ENCODE data around the gene NFIB.

Gene NFIB

GRCh38 chr9:14051419-14051818 is 262.5 kb downstream of the NFIB start:
- TF ChIP-seq FOXM1 (IDR thresholded peaks at IDR 0.05; ENCODE audit: borderline replicate concordance): no peak
- TF ChIP-seq FOXA1 (IDR thresholded peaks at IDR 0.05): no peak
- TF ChIP-seq NFRKB (IDR thresholded peaks at IDR 0.05): no peak
- no peak for TF ChIP-seq L3MBTL2 (conservative IDR thresholded peaks at IDR 0.05)
- no peak for TF ChIP-seq ELF4 (IDR thresholded peaks at IDR 0.05)
- no peak for TF ChIP-seq BHLHE40 (IDR thresholded peaks at IDR 0.05; ENCODE audit: borderline replicate concordance)
- TF ChIP-seq HDGF (IDR thresholded peaks at IDR 0.05; ENCODE audit: borderline replicate concordance): no peak
- TF ChIP-seq SUZ12 (IDR thresholded peaks at IDR 0.05): no peak
- no peak for TF ChIP-seq PKNOX1 (IDR thresholded peaks at IDR 0.05)
- TF ChIP-seq TARDBP (IDR thresholded peaks at IDR 0.05): no peak
- TF ChIP-seq SP1 (IDR thresholded peaks at IDR 0.05): no peak
- no peak for TF ChIP-seq LEF1 (IDR thresholded peaks at IDR 0.05; ENCODE audit: borderline replicate concordance)
- TF ChIP-seq FOXK2 (IDR thresholded peaks at IDR 0.05): no peak
- no peak for TF ChIP-seq ZNF384 (IDR thresholded peaks at IDR 0.05)
- TF ChIP-seq CTBP1 (IDR thresholded peaks at IDR 0.05; ENCODE audit: borderline replicate concordance): no peak
- no peak for TF ChIP-seq ARNT (IDR thresholded peaks at IDR 0.05)
- ChIA-PET CTCF (no interaction called here), POLR2A (no interaction called here)
- DNase-seq (ENCODE audit: extremely low spot score): no peak

- no peak for DNase-seq (ENCODE audit: extremely low spot score)
- no peak for TF ChIP-seq FOXK2 (IDR thresholded peaks at IDR 0.05)
- no peak for TF ChIP-seq SUZ12 (IDR thresholded peaks at IDR 0.05)
- TF ChIP-seq TARDBP (IDR thresholded peaks at IDR 0.05): no peak
- TF ChIP-seq CTBP1 (IDR thresholded peaks at IDR 0.05; ENCODE audit: borderline replicate concordance): no peak
- no peak for TF ChIP-seq HDGF (IDR thresholded peaks at IDR 0.05; ENCODE audit: borderline replicate concordance)
- no peak for TF ChIP-seq FOXM1 (IDR thresholded peaks at IDR 0.05; ENCODE audit: borderline replicate concordance)
- POLR2A ChIA-PET: no interaction called here
- CTCF ChIA-PET: no interaction called here
These were observed 270.5 kb downstream of the NFIB start for GRCh38 chr9:14043483-14043882.

- no peak for DNase-seq (ENCODE audit: extremely low spot score)
- TF ChIP-seq LEF1 (IDR thresholded peaks at IDR 0.05; ENCODE audit: borderline replicate concordance) (no peak), NFRKB (IDR thresholded peaks at IDR 0.05) (no peak), BHLHE40 (IDR thresholded peaks at IDR 0.05; ENCODE audit: borderline replicate concordance) (no peak), L3MBTL2 (conservative IDR thresholded peaks at IDR 0.05) (no peak), FOXK2 (IDR thresholded peaks at IDR 0.05) (no peak), ELF4 (IDR thresholded peaks at IDR 0.05) (no peak), HDGF (IDR thresholded peaks at IDR 0.05; ENCODE audit: borderline replicate concordance) (no peak), SUZ12 (IDR thresholded peaks at IDR 0.05) (no peak), FOXM1 (IDR thresholded peaks at IDR 0.05; ENCODE audit: borderline replicate concordance) (no peak), CTBP1 (IDR thresholded peaks at IDR 0.05; ENCODE audit: borderline replicate concordance) (no peak), SP1 (IDR thresholded peaks at IDR 0.05) (no peak), PKNOX1 (IDR thresholded peaks at IDR 0.05) (no peak), FOXA1 (IDR thresholded peaks at IDR 0.05) (no peak), ARNT (IDR thresholded peaks at IDR 0.05) (no peak), TARDBP (IDR thresholded peaks at IDR 0.05) (no peak), ZNF384 (IDR thresholded peaks at IDR 0.05) (no peak)
- CTCF ChIA-PET: no interaction called here
- POLR2A ChIA-PET: no interaction called here
These were observed 276.6 kb downstream of the NFIB start for GRCh38 chr9:14037331-14037730.

GRCh38 chr9:14033067-14033466 is 280.9 kb downstream of the NFIB start:
- CTCF ChIA-PET: no interaction called here
- POLR2A ChIA-PET: no interaction called here
- DNase-seq (ENCODE audit: extremely low spot score): no peak
- no peak for TF ChIP-seq TARDBP (IDR thresholded peaks at IDR 0.05)
- TF ChIP-seq BHLHE40 (IDR thresholded peaks at IDR 0.05; ENCODE audit: borderline replicate concordance): no peak
- TF ChIP-seq ARNT (IDR thresholded peaks at IDR 0.05): no peak
- no peak for TF ChIP-seq FOXM1 (IDR thresholded peaks at IDR 0.05; ENCODE audit: borderline replicate concordance)
- no peak for TF ChIP-seq L3MBTL2 (conservative IDR thresholded peaks at IDR 0.05)
- TF ChIP-seq HDGF (IDR thresholded peaks at IDR 0.05; ENCODE audit: borderline replicate concordance): no peak
- TF ChIP-seq FOXK2 (IDR thresholded peaks at IDR 0.05): no peak
- no peak for TF ChIP-seq CTBP1 (IDR thresholded peaks at IDR 0.05; ENCODE audit: borderline replicate concordance)
- TF ChIP-seq PKNOX1 (IDR thresholded peaks at IDR 0.05): no peak
- TF ChIP-seq ELF4 (IDR thresholded peaks at IDR 0.05): no peak
- no peak for TF ChIP-seq NFRKB (IDR thresholded peaks at IDR 0.05)
- TF ChIP-seq FOXA1 (IDR thresholded peaks at IDR 0.05): no peak
- no peak for TF ChIP-seq LEF1 (IDR thresholded peaks at IDR 0.05; ENCODE audit: borderline replicate concordance)
- no peak for TF ChIP-seq SUZ12 (IDR thresholded peaks at IDR 0.05)

Measured in HEK293T (cell line).